Measurements from ENCODE around the gene KPNA4. TPM values are rescaled to one million over a fixed set of nuclear protein-coding genes. Genes with fewer than 3 reads are reported as not detected.
A peak's percentile ranks its signal among the peaks of the same experiment; 100 is the strongest.
"Not testable (repeated sequence)": the region's sequence is repeated elsewhere in the genome, so short reads cannot be mapped to it uniquely, and the experiment has no call there.

Gene KPNA4, protein sequence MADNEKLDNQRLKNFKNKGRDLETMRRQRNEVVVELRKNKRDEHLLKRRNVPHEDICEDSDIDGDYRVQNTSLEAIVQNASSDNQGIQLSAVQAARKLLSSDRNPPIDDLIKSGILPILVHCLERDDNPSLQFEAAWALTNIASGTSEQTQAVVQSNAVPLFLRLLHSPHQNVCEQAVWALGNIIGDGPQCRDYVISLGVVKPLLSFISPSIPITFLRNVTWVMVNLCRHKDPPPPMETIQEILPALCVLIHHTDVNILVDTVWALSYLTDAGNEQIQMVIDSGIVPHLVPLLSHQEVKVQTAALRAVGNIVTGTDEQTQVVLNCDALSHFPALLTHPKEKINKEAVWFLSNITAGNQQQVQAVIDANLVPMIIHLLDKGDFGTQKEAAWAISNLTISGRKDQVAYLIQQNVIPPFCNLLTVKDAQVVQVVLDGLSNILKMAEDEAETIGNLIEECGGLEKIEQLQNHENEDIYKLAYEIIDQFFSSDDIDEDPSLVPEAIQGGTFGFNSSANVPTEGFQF
- total RNA-seq, result 16.4 TPM

DNA sequence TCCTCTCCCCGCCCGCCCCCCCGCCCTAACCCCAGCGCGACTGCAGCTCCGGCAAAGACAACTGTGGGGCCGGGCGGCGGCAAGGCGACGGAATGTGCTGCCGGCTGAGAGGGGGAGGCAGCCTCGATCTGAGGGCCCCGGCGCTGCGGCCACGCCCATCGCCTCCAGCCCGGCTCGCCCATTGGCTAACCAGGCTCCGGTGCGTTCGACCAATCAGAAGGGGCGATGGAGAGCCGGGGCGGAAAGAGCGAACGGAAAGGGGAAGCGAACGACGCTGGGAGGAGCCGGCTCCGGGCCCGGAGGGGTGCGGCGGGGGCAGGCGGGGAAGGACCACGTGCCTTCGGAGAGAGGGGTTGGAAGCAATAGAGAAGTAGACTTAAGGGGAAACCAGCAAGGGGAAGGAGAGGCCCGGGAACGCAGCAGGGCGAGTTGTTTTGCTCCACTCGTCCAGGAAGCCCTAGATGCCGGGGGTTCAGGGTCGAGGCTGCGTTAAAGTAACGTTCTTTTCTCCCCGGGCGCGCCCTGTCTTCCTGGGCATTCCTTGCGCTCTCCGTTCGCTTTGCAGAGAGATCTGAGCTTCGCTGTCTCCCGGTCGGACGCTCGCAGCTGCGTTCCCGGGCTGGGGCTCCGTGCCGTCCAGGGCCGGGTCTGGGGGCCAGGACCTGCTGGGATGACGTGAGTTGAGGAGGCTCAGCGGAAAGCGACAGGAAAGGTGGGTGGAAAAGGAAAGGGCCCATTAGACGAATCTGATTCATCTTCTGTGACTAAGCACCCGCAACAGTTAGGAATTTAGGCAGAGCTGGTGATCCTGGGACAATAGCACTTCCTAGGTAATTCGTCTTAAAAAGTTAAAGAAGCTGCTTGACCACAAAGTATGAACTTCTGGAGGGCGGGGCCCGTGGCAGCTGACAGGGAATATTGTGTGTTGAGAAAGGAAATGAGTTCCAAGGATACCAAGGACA is at the start of gene KPNA4:
Gene KPNA4 (minus strand): TSS at position 130 of the 962 bp plus-strand sequence. CDS start 289 bp downstream, outside the sequence.
- peak; percentile 91 to 99 (median 98) for DNase-seq (ENCODE audit: low read depth in 2 of 3, low spot score in 2 of 3)

DNA sequence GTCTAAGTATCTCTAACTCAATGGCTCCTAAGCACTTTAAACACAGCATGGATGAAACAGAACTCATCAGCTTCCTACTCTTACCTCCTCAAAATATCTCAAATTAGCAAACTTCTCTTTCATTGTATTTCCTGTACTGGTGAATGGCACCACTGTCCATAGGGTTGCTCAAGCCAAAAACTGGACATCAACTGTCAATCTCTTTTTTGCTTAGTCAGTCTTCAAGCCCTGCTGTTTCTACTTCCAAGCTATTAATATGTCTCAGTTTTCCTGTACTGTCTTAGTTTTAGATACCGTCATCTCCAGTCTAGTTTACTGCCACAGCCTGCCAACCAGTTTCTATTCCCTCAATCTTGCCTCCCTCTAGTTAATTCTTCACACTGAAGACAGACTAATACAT is 48.3 kb upstream of the KPNA4 start:
- DNase-seq (ENCODE audit: low read depth in 2 of 3, low spot score in 2 of 3), result no peak

DNA sequence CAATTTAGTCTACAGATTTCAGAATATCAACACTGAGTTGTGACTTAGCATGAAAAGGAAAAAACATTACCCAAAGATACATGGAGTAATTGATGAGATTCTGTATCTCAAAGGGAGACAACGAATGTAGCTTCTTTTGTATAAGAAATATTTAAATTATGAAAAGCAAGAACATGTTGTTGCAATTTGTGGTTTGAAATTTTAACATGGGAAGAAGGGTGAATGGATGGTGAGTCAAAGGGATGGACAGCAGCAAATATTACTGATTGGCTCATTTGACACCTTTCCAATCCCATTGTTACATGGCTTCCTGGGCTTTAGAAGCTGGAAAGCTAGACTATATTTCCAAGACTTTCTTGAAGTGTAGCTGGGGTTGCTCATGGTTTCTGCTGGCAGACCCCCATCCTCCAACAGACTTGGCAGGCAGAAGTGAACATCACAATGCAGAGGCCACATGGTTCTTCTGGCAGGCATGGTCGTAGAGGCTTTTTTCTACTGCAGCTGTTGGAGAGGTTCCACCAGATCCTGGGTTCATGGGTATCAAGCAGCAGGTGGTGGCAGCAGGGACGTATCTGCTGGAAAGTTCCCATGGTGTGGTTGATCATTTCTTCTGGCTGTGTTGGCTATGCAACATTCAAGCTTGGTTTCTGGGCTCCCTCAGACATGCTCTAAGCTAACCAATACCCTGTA is 47.2 kb upstream of the KPNA4 start:
- no peak for DNase-seq (ENCODE audit: low read depth in 2 of 3, low spot score in 2 of 3)

DNA sequence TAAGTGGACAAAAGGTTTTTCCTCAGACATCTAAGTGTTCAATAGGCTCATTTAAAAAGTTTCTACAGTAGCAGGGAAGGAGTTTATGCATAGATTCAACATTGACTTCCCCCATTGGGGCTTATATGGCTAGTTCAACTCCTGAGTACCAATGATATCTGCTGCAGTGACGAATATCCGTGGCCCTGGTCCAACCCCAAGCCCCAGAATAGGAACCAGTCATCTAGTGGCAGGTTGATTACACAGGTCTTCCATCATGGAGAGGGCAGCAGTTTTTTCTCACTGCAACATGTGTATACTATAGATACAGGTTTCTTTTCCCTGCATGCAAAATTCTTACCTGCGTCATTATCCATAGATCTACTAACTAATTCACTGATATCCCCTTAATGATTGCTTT is 45.8 kb upstream of the KPNA4 start:
- no peak for DNase-seq (ENCODE audit: low read depth in 2 of 3, low spot score in 2 of 3)

DNA sequence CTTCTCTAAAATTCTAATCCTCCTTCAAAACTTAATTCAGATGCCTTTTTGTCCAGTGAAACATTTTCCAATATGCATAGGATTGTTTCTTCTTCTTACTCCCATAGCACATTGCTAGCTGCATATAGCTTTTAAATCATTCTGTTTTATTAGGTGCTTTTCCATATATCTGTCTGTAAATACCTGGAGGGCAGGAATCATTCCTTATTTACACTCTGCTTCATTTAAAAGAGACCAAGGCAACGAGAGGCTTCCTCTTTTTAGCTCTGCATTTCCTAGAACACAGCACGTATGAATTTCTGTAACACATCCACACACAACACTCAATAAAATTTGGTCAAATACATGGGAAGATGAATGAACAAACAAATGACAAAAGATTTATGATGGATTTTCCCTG is 43.5 kb upstream of the KPNA4 start:
- DNase-seq (ENCODE audit: low read depth in 2 of 3, low spot score in 2 of 3), result no peak

DNA sequence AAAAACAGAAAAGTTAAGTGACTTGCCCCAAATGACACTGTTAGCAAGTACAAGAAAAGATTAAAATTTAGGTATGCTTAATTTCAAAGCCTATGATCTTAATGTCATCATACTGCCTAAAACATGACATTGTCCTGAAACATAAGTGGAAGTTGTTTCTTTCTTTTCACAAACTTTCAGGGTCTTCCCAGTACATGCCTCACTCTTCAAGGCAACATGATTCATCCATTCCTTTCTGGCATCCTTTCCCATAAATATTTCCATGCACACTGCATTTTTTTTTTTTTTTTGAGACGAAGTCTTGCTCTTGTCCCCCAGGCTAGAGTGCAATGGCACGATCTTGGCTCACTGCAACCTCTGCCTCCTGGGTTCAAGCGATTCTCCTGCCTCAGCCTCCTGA is 42.5 kb upstream of the KPNA4 start:
- no peak for DNase-seq (ENCODE audit: low read depth in 2 of 3, low spot score in 2 of 3)

DNA sequence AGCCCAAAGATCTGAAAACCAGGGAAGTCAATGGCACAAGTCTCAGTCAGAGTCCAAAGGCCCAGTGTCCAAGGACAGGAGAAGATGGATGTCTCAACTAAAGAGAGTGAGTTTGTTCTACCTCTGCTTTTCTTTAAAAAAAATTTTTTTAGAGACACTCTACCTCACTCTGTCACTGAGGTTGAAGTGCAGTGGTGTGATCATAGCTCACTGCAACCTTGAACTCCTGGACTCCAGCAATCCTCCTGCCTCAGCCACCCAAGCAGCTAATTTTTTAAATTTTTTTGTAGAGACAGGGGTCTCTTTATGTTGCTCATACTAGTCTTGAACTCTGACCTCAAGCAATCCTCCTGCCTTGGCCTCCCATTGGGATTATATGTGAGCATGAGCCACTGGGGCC is 39.9 kb upstream of the KPNA4 start:
- no peak for DNase-seq (ENCODE audit: low read depth in 2 of 3, low spot score in 2 of 3)

DNA sequence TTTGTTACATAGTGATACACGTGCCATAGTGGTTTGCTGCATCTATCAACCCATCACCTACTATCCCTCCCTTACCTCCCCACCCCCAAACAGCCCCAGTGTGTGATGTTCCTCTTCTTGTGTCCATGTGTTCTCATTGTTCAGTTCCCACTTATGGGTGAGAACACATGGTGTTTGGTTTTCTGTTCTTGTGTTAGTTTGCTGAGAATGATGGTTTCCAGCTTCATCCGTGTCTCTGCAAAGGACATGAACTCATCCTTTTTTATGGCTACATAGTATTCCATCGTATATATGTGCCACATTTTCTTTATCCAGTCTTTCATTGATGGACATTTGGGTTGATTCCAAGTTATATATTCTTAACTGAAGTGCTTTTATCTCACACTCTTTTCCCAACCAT is 38.5 kb upstream of the KPNA4 start:
- not testable (repeated sequence) for DNase-seq (ENCODE audit: low read depth in 2 of 3, low spot score in 2 of 3)

DNA sequence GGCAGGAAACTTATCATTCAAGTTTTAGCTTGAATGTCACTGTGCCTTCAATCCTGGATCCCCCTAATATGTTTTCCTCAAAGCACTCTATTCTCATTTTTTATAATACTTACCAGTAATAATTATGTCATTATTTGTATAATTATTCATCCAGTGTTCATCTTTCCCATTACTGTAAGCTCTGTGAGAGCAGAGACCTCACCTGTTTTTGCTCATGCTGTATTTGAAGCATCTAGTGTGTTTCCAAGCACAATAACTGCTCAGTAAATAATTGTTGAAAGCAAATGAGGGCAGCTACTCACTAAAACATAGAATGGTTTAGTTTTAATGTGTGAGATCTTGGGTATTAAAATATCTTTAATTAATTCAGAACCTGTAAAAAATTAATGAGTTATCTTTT is 36.9 kb upstream of the KPNA4 start:
- DNase-seq (ENCODE audit: low read depth in 2 of 3, low spot score in 2 of 3), result no peak

DNA sequence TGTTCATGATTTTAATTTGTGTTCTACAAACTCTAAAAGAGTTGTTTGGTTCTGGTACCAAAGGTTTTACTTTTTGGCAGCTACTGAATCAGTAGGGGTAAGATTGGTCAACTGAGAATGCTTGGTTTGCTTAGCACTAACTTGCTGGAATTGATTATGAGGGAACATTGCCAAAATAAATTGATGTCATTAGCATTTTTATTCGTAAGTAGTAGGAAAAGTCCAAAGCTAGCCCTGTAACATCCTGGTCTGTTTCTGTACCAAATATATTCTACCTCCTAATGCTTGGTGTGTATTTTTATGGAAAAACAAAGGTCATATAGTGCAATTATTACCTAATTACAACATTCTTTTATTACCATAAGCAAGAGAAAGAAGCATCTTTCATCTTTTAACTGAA is 35.9 kb upstream of the KPNA4 start:
- DNase-seq (ENCODE audit: low read depth in 2 of 3, low spot score in 2 of 3), result no peak

DNA sequence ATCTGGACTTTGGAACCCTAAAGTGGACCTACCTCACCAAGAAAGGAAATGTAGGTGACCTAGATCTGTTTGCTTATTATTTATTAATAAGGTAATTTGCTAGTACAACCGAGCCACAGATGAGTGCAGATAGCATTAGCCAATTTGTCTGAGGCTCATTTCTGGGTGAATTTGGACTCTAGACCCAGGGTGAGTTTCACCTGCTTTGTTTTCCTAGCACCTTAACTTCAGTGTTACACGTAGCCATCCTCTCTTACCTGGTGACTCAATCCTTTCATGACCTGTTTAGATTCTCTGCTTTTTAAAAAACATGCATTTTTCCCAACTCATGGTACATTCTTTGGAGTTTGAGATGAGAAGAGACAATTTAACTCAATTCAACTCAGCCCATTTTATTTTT is 33.5 kb upstream of the KPNA4 start:
- no peak for DNase-seq (ENCODE audit: low read depth in 2 of 3, low spot score in 2 of 3)

DNA sequence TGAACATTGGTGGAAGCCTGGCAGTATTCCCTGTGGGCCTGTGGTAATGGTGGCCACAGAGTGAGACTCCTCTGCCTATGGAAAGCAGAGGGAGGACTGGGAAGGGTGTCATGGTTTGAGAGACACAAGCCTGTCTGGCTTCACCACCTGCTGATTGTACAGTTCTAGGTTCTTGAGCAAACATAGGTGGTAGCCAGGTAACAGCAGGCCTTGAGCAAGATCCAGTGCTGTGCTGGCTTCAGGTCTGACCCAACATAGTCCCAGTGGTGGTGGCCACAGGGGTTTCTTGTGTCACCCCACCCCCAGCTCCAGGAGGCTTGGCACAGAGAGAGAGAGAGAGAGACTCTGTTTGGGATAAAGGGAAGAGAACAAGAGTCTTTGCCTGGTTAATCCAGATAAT is 22.7 kb upstream of the KPNA4 start:
- no peak for DNase-seq (ENCODE audit: low read depth in 2 of 3, low spot score in 2 of 3)

DNA sequence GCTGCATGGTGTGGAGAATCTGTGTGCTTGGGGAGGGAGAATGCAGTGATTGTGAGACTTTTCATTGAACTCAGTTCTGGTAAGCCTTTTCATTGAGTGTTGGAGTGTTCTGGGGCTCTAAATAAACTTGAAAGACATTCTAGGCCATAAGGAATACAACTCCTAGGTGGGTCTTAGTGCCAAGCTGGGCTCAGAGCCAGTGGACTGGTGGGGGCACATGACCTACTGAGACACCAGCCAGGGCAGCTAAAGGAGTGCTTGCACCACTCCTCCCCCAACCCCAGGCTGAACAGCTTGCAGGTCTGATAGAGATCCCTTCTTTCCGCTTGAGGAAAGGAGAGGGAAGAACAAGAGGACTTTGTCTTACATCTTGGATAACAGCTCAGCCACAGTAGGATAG is 21.7 kb upstream of the KPNA4 start:
- no peak for DNase-seq (ENCODE audit: low read depth in 2 of 3, low spot score in 2 of 3)

DNA sequence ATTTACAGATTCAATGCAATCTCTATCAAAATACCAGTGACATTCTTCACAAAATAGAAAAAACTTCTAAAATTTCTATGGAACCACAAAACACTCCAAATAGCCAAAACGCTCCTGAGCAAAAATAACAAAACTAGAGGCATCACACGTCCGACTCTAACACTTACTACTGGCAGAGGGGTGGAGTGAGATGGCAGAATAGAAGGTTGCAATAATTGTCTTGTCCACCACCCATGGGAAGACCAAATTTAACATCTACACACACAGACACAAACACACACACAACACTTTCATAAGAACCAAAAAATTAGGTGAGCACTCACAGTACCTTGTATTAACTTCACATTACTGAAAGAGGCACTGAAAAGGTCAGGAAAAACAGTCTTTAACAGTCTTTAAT is 21.3 kb upstream of the KPNA4 start:
- no peak for DNase-seq (ENCODE audit: low read depth in 2 of 3, low spot score in 2 of 3)

DNA sequence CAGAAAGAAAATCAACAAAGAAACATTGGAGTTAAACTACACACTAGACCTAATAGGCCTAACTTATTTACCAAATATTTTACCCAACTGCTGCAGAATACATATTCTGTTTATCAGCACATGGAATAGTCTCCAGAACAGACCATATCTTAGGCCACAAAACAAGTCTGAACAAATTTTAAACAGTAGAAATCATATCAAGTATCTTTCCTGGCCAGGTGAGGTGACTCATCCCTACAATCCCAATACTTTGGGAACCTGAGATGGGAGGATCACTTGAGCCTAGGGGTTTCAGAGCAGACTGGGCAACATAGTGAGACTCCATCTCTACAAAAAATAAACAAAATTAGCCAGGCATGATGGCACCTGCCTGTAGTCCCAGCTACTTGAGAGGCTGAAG is 18.1 kb upstream of the KPNA4 start:
- DNase-seq (ENCODE audit: low read depth in 2 of 3, low spot score in 2 of 3), result no peak

DNA sequence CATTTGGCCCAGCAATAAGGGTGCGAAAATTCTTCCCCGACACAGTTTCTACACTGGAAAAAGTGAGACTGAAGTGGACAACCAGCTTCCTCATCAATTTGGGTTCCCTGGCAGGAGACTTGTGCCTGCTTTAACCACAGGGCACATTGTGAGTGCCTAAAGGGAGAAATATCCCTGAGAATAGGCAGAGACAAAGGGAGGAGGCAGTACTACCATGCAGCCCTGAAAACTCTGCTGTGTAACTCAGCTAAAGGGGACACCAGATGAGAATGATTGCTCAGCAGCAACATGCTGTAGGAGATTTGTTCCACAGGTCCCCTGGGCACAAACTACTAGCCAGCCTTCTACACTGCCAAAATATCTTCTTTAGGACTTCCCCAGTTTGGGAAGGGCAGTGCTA is 15.6 kb upstream of the KPNA4 start:
- no peak for DNase-seq (ENCODE audit: low read depth in 2 of 3, low spot score in 2 of 3)

DNA sequence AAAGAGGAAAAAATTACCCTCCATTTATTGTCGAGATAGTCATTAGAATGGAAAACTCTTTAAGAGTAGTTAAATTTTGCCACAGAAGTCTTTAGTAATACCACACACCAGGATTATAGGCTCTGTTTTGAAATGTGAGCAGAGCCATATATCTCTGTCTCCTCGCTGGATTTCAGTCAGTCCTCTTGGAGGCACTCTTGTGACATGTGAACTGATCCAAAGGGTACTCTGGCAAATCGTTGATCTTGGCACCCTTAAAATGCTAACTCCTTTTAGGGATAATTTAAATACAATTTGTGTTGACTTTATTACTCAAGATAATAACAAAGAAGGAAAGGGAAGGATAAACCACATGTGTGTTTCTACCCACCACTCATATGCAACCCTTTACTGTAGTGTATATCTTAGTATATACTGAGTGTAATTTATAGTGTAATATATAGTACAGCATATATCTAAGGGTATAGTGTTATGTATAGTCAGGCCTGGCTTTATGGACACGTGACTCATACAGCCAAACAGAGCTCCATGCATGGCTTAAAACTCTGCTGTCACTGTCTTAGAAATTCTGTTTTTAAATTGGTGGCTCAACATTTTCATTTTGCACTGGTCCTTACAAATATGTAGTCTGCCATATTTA is 12.3 kb upstream of the KPNA4 start:
- DNase-seq (ENCODE audit: low read depth in 2 of 3, low spot score in 2 of 3), result no peak

DNA sequence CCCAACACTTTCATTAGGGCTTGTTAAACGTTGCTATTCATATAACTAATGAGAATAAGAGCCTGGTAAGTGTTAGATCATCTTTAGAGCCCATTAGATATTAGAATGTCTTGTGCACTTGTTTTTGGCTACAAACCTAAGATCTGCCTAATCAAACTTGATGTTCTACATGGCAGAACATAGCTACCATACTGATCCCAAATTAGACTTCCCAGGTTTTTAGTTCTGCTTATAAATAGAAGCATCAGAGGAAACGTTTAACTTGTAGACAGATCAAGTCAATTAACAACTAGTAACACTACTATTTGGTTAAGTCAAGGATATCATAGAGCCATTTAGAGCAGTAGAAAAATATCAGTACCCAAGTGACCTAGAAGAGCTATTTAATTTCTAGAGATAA is 11.7 kb upstream of the KPNA4 start:
- no peak for DNase-seq (ENCODE audit: low read depth in 2 of 3, low spot score in 2 of 3)

DNA sequence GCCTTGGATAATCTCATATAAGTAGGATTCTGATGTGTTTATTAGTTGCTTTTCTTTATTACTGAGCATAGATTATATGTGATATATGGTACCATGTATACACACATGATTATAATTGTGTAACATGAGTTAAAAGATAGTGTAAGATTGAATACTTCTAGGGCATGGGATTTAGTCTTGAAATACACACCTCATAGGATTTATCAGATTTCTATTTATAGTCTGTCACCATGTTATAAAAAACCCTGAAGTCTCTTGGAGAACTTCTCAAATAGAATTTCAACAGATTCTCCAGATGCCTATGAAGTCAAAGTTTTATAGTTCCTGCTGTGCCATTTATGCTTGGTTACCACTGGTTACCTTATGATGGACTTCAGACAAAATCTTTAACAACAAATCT is 11.2 kb upstream of the KPNA4 start:
- no peak for DNase-seq (ENCODE audit: low read depth in 2 of 3, low spot score in 2 of 3)

DNA sequence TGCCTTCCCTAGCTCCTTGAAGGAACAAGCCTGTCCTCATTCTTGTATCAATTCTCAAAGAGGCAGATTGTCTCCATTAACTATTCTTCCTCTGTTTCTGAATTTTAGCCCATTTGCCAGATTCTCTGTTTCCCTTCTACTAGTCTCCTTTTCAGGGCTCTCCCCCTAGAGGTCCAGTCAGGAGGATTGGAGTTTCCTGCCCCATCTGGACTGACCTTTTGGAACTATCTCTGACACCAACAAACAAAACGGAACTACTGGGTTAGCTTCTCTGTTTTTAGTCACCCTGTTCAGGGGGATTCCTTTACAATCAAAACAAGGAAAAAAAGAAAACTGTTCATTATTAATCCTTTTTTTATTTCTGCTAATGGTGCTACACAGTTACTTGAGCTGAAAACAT is 10.2 kb upstream of the KPNA4 start:
- no peak for DNase-seq (ENCODE audit: low read depth in 2 of 3, low spot score in 2 of 3)

DNA sequence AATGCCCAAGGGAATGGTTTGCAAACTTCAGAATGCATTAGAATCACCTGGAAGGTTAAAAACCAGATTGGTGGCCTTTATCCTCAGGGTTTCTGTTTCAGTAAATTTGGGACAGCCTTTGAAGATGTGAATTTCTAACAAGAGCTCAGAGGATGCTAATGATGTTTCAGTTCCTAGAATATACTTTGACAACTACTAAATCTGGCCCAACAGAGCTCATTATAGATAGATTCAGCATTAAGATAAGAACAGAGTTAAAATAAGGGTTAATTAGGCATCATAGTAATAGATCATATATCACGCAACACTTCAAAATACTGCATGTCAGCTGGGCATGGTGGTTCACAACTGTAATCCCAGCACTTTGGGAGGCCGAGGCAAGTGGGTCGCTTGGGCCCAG is 9.3 kb upstream of the KPNA4 start:
- no peak for DNase-seq (ENCODE audit: low read depth in 2 of 3, low spot score in 2 of 3)
